ENCODE measurements around the gene SACM1L.

The SACM1L gene

DNA sequence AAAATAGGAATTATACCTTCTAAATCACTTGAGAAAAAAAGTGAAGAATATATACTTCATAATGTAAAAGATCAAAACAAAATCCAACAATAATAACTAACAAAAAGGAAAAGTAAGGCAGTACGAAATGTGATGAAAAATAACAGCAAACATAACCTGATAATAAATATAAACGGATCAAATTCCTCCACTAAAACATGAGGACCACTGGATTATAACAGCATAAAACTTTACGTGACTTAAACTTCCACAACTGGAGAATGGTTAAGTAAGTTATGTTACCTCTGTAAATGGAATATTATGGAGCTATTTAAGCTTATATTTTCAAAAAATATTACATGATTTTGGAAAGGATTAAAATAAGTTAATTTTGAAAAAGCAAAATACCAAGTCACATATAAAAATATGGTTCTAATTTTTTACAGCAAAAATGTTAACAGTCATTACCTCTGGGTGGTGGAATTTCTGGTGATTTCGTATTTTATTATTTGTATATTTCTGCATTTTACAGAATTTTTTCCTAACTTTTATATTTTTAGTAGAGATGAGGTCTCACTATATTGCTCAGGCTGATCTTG lies 100.1 kb downstream of the SACM1L start:
- DNase-seq (ENCODE audit: low spot score), result no peak

DNA sequence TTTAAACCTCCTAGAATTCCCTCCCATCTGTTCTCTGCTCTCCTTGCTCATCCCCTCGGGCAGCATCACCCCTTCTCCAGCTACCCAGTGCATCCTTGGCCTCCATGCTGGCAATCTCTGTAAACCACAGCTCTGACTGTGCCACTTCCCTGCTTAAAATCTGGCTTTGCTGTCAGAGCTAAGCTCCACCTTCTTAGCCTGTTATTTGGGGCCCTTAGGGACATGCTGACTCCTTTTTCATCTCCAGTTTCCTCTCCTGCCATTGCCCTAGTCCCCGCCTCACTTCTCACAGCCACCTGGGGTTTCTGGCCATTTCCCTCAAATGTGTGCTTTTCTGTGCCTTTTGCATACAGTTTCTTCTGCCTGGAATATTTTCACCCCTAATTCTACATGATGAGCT lies 101.4 kb downstream of the SACM1L start:
- no peak for DNase-seq (ENCODE audit: low spot score)

DNA sequence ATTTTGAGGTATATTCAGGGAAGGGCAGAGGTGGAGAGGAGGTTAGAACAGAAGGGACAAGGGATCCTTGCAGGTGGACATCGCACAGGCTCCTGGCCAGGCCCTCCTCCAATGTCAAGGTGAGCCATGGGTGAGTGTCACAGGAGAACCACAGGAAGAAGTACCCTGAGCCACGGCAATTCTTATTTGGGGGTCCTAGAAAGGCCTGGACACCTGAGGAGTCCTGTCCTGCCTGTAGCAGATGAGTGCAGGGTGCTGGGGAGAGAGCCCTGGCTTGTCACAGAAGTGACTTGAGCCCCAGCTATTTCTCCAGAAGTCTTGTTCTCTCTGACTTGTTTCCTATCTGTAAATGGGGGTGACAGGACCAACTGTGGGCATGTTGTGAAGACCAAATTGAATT lies 102.8 kb downstream of the SACM1L start:
- no peak for DNase-seq (ENCODE audit: low spot score)

DNA sequence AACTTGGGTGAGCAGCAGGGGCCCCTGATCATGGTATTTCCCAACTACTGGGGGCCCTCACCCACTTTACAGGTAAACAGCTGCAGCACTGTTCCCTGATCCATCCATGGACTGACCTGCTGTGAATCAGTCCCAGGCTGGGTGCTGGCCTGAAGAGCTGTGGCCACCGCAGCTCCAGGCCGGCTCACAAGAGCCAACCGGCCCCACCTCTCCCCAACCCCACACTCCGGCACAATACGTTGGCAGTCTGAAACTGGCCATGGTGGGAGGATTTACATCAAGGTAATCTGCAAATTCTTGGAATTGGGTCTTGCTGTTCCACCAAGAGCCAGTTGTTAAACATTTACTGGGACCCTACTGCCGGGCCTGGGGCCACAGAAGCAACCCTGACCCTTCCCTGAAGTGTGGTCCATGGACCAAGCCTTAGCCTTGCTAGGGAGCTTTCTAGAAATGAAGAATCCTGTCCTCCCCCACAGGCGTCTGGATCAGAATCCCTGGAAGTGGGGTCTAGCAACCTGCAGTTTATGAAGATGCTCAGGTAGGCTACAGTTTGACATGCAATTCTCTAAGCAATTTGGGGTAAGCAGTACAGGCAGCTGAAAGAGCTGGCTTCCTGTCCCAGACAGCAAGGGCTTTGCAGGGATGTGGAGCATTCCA lies 103.4 kb downstream of the SACM1L start:
- DNase-seq (ENCODE audit: low spot score), result no peak

DNA sequence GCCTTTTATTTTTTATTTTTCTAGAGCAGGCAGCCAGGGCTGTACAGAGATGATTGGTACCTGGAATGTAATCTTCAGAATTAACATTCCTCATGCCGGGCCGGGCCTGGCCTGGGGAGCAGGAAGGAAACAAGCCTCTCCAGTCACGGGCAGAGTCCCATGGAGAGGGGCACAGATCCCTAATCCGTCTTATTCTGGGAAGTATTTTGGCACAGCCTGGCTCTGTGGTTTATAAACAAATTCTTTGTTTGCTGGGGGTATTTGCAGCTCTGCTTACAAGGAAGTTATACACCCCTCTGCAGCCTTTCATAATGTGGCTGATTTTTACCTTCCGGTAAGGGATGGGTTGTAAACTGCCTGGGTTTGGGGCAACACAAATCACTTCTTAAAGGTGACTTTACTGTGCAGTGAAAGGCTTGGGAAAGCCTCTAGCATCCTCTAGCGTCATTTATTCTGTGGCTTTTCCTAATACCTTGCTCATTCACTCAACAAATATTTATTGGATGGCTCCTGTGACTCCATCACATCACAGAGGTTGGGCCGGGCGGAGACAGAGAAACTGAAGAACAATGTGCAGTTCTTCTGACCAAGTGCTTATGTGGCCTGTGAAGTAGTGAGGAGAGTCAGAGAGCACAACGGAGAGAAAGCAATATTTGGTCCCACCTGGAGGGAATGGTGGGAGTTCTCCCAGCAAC lies 104.4 kb downstream of the SACM1L start:
- no peak for DNase-seq (ENCODE audit: low spot score)

DNA sequence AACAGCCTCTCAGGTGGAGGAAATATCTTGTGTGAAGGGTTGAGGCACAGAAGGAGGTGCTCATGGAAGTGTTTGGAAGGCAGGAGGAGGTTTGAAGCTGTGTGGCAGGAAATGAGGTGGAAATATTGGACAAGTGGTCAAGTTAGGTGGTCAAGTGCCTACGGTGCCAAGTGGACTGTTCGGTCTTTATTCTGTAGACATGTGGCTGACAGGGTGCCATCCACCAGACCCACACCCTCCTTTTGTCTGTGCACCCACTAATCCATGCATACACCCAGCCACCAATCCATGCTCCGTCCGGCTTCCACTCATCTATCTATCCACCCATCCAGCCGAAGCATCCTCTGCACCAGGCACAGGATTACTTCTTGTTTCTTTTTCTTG lies 105.0 kb downstream of the SACM1L start:
- DNase-seq (ENCODE audit: low spot score), result no peak

DNA sequence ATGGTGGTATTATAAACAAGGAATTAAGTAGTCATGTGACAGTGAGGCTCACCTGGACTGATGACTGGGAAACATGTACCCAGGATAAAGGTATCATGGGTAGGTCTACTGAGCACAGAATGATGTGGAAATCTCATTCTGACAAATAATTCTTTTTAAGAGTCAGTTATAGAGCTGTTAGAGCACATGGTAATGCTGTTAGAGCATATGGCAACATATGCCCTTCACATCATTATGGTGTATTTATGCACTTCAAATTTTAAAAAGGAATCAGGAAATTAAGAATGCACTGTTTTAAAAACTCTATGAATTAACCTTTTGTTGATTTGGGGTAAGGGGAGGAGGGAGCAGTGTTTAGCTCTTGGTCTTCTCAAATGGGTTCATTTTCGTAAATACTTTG lies 105.5 kb downstream of the SACM1L start:
- DNase-seq (ENCODE audit: low spot score), result no peak
